ENCODE results near the gene GLI3. TPM values are rescaled to one million over a fixed set of nuclear protein-coding genes. Genes with fewer than 3 reads are reported as not detected.

GLI3 gene
- polyA plus RNA-seq, 1 of the 3 experiments (the other 2 are of a cell fraction) = 0.08 TPM

GRCh38 chr7:41924796-41925195 lies 312.2 kb downstream of the GLI3 start:
- TF ChIP-seq CHD2 (IDR thresholded peaks at IDR 0.05; ENCODE audit: low read length, partially characterized antibody) (no peak), SIN3A (IDR thresholded peaks at IDR 0.05; ENCODE audit: borderline replicate concordance, low read depth, low read length) (no peak), RAD21 (IDR thresholded peaks at IDR 0.05; ENCODE audit: low read length) (no peak), ELF1 (IDR thresholded peaks at IDR 0.05) (no peak), YY1 (IDR thresholded peaks at IDR 0.05; ENCODE audit: low read depth) (no peak), RFX5 (IDR thresholded peaks at IDR 0.05; ENCODE audit: low read length) (no peak), ZBTB33 (IDR thresholded peaks at IDR 0.05; ENCODE audit: borderline replicate concordance, low read depth) (no peak), USF2 (IDR thresholded peaks at IDR 0.05; ENCODE audit: borderline replicate concordance, low read depth, low read length) (no peak), CTCF (IDR thresholded peaks at IDR 0.05) (no peak), EP300 (IDR thresholded peaks at IDR 0.05; ENCODE audit: borderline replicate concordance in 1 of 2, low read depth in 1 of 2, low read length in 1 of 2) (no peak), MEF2A (IDR thresholded peaks at IDR 0.05; ENCODE audit: borderline replicate concordance, low read depth) (no peak), FOXJ3 (CRISPR knock-in tag; IDR thresholded peaks at IDR 0.05) (no peak)
- H3K4me1 ChIP-seq (ENCODE audit: control insufficient read depth in 1 of 2, insufficient read depth in 2 of 2, low read depth in 1 of 2, low read length in 1 of 2) = peaks cover 2 to 20% of the 10 kb centered on the region in 2 experiments; a peak in 3 of 4 replicates
- H3K36me3 ChIP-seq (replicated peaks in 1 of 2; ENCODE audit: control insufficient read depth in 1 of 2, insufficient read depth in 2 of 2, low read length in 1 of 2) = no peaks in the 10 kb centered on the region
- ChIA-PET CTCF (interaction anchor here (1.0 kb wide), 1 partner anchor 19 kb away, joined by 3 read pairs; no protein-coding TSS in a partner anchor), POLR2A (no interaction called here)
- peak overlapping the region; percentile 27; the same call in 1 of the 2 replicates for H2AFZ ChIP-seq (ENCODE audit: low read depth)
- no peak overlapping the region for H3K4me2 ChIP-seq
- H3K4me3 ChIP-seq (ENCODE audit: low read depth in 2 of 2, low read length in 1 of 2) = no peak overlapping the region
- DNase-seq = no peak
- 55% methylated on average over 9 of the region's 9 CpGs for WGBS (ENCODE audit: low lambda C conversion rate)
- no peaks in the 10 kb centered on the region for H3K27me3 ChIP-seq (ENCODE audit: insufficient read depth)
- peaks cover 6% of the 10 kb centered on the region for H3F3A ChIP-seq (replicated peaks; ENCODE audit: insufficient read depth)
- no peaks in the 10 kb centered on the region for H3K9me3 ChIP-seq
- no peak overlapping the region for H3K9ac ChIP-seq
- no peaks in the 10 kb centered on the region for H4K20me1 ChIP-seq (ENCODE audit: insufficient read depth)
- no peaks in the 10 kb centered on the region for H3K9me2 ChIP-seq
- H3K27ac ChIP-seq (ENCODE audit: low read depth in 2 of 2, low read length in 1 of 2) = no peak overlapping the region
- no peaks in the 10 kb centered on the region for H3K79me2 ChIP-seq (ENCODE audit: insufficient read depth)

GRCh38 chr7:41922373-41922772 lies 314.6 kb downstream of the GLI3 start:
- no peaks in the 10 kb centered on the region for H3K79me2 ChIP-seq (ENCODE audit: insufficient read depth)
- H3K9ac ChIP-seq = no peak overlapping the region
- no peak overlapping the region for H3K4me2 ChIP-seq
- H3K36me3 ChIP-seq (replicated peaks in 1 of 2; ENCODE audit: control insufficient read depth in 1 of 2, insufficient read depth in 2 of 2, low read length in 1 of 2) = no peaks in the 10 kb centered on the region
- 63% methylated on average over 2 of the region's 2 CpGs for WGBS (ENCODE audit: low lambda C conversion rate)
- no peak for DNase-seq
- H3K9me2 ChIP-seq = no peaks in the 10 kb centered on the region
- peak overlapping the region; percentile 36; the same call in 1 of the 2 replicates for H2AFZ ChIP-seq (ENCODE audit: low read depth)
- ChIA-PET POLR2A (no interaction called here), CTCF (interaction anchor here (0.5 to 2.2 kb wide), 4 partner anchors 17 to 1053 kb away, joined by 3 to 14 read pairs (median 8); no protein-coding TSS in a partner anchor)
- H3K4me1 ChIP-seq (ENCODE audit: control insufficient read depth in 1 of 2, insufficient read depth in 2 of 2, low read depth in 1 of 2, low read length in 1 of 2) = peaks cover 2 to 22% of the 10 kb centered on the region in 2 experiments; a peak in 3 of 4 replicates
- no peak overlapping the region for H3K4me3 ChIP-seq (ENCODE audit: low read depth in 2 of 2, low read length in 1 of 2)
- peaks cover 11% of the 10 kb centered on the region for H3F3A ChIP-seq (replicated peaks; ENCODE audit: insufficient read depth)
- H3K27ac ChIP-seq (ENCODE audit: low read depth in 2 of 2, low read length in 1 of 2) = peak overlapping the region; percentile 50 to 58; a peak in 2 of 4 replicates
- H3K27me3 ChIP-seq (ENCODE audit: insufficient read depth) = no peaks in the 10 kb centered on the region
- H4K20me1 ChIP-seq (ENCODE audit: insufficient read depth) = no peaks in the 10 kb centered on the region
- no peaks in the 10 kb centered on the region for H3K9me3 ChIP-seq
- TF ChIP-seq POLR2AphosphoS5 (IDR thresholded peaks at IDR 0.05; ENCODE audit: low read depth, low read length) = no peak
- TF ChIP-seq YY1 (IDR thresholded peaks at IDR 0.05; ENCODE audit: low read depth) = no peak
- no peak for TF ChIP-seq GATA2 (CRISPR knock-in tag; IDR thresholded peaks at IDR 0.05)
- TF ChIP-seq FOSL2 (IDR thresholded peaks at IDR 0.05; ENCODE audit: borderline replicate concordance, low read depth) = no peak
- TF ChIP-seq USF2 (IDR thresholded peaks at IDR 0.05; ENCODE audit: borderline replicate concordance, low read depth, low read length) = no peak
- TF ChIP-seq JUND (IDR thresholded peaks at IDR 0.05) = no peak
- no peak for TF ChIP-seq NRF1 (IDR thresholded peaks at IDR 0.05; ENCODE audit: low read depth, low read length)
- no peak for TF ChIP-seq TCF12 (IDR thresholded peaks at IDR 0.05)
- TF ChIP-seq MAX (IDR thresholded peaks at IDR 0.05; ENCODE audit: low read depth) = no peak
- TF ChIP-seq PBX3 (IDR thresholded peaks at IDR 0.05) = no peak
- no peak for TF ChIP-seq USF1 (IDR thresholded peaks at IDR 0.05; ENCODE audit: borderline replicate concordance, low read depth)
- TF ChIP-seq RAD21 (IDR thresholded peaks at IDR 0.05; ENCODE audit: low read length) = no peak
- TF ChIP-seq ELF1 (IDR thresholded peaks at IDR 0.05) = no peak

Measured in SK-N-SH (cell line).